GM12878 (cell line): ENCODE measurements around the gene MPV17L.

ENCODE experiments used
- ATF7 ChIP-seq: fragments of 450-650 bp; IDR thresholded peaks from 2 replicates; pipeline ENCODE4 v1.6.1; 2016; ENCODE audit warnings: low read depth, mild to moderate bottlenecking
- BRCA1 ChIP-seq: IDR thresholded peaks from 2 replicates; pipeline ENCODE4 v1.6.1; 2011; ENCODE audit warnings: low read depth, low read length, improper control_type of control experiment
- CHD2 ChIP-seq: IDR thresholded peaks from 2 replicates; pipeline ENCODE4 v1.6.1; 2011; ENCODE audit warnings: low read depth, low read length, improper control_type of control experiment, borderline replicate concordance
- CTCF ChIP-seq, 3 experiments: IDR thresholded peaks in 2 of 3; conservative IDR thresholded peaks in 1 of 3; 2 replicates each; pipeline ENCODE4 v1.5.1; 2011; ENCODE audit warnings: low read depth in 3 of 3, low read length in 3 of 3, mild to moderate bottlenecking in 3 of 3, control low read depth in 2 of 3, moderate library complexity in 2 of 3, inconsistent platforms in 1 of 3, mixed read lengths in 1 of 3; ENCODE audit not compliant: control insufficient read depth in 2 of 3, insufficient read depth in 1 of 3; ENCODE audit errors: extremely low read depth in 1 of 3
- EP300 ChIP-seq, 2 experiments: fragments of 150-350 bp in 1 of 2; IDR thresholded peaks; 2 replicates each; pipeline ENCODE4 v1.6.1; 2011 to 2012; ENCODE audit warnings: low read depth in 2 of 2, low read length in 2 of 2, borderline replicate concordance in 1 of 2, improper control_type of control experiment in 1 of 2, inconsistent platforms in 1 of 2; ENCODE audit not compliant: control insufficient read depth in 1 of 2
- HDGF ChIP-seq: fragments of 450-650 bp; IDR thresholded peaks from 2 replicates; pipeline ENCODE4 v1.6.1; 2016; ENCODE audit warnings: antibody characterized with exemption
- MEF2B ChIP-seq: fragments of 450-650 bp; IDR thresholded peaks from 2 replicates; pipeline ENCODE4 v1.6.1; 2018; ENCODE audit warnings: mild to moderate bottlenecking, moderate library complexity; ENCODE audit not compliant: partially characterized antibody, poor library complexity, severe bottlenecking
- NRF1 ChIP-seq: conservative IDR thresholded peaks from 2 replicates; pipeline ENCODE4 v1.6.1; 2011; ENCODE audit warnings: mild to moderate bottlenecking, low read depth, low read length, improper control_type of control experiment
- PAX8 ChIP-seq: fragments of 450-650 bp; IDR thresholded peaks from 2 replicates; pipeline ENCODE4 v1.6.1; 2017; ENCODE audit warnings: mild to moderate bottlenecking, moderate library complexity
- POLR2A ChIP-seq: IDR thresholded peaks from 2 replicates; pipeline ENCODE4 v1.6.1; 2011; ENCODE audit warnings: low read depth, mild to moderate bottlenecking, low read length
- SKIL ChIP-seq: fragments of 450-650 bp; IDR thresholded peaks from 2 replicates; pipeline ENCODE4 v1.6.1; 2017; ENCODE audit warnings: mild to moderate bottlenecking, low read depth, inconsistent platforms; ENCODE audit not compliant: poor library complexity, severe bottlenecking
- YBX1 ChIP-seq: fragments of 450-650 bp; IDR thresholded peaks from 2 replicates; pipeline ENCODE4 v1.6.1; 2016; ENCODE audit warnings: antibody characterized with exemption
- ZNF274 ChIP-seq: IDR thresholded peaks from one replicate; pipeline ENCODE4 v1.8.0; 2011; ENCODE audit not compliant: insufficient read length, insufficient read depth
- TF ChIP-seq, protein P1 (sequence below): IDR thresholded peaks from 2 replicates; pipeline ENCODE4 v1.6.1; 2012; ENCODE audit warnings: low read depth, low read length, improper control_type of control experiment

DNA sequence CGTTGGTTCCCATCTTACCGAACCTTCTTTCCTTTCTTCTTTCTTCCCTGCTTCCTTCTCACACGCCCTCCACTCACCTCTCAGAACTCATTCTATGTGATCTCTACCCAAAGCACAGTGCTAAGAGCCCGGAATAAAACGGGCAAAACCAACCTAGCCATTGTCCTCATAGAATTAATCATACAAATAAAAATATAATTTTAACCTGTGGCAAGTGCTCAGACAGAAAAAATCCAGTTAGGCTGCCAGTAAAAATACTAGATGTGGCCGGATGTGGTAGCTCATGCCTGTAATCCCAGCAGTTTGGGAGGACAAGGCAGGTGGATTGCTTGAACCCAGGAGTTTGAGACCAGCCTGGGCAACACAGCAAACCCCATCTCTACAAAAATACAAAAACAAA lies 65.8 kb downstream of the MPV17L start:
- TF ChIP-seq PAX8 (no peak), MEF2B (no peak), BRCA1 (no peak), CTCF (IDR thresholded peaks at IDR 0.05 in 2 of 3, conservative IDR thresholded peaks at IDR 0.05 in 1 of 3; ENCODE audit: control insufficient read depth in 2 of 3, extremely low read depth in 1 of 3, insufficient read depth in 1 of 3, low read depth in 3 of 3, low read length in 3 of 3) (no peak), CHD2 (no peak), ZNF274 (no peak), EP300 (IDR thresholded peaks at IDR 0.05; ENCODE audit: borderline replicate concordance in 1 of 2, control insufficient read depth in 1 of 2, low read depth in 2 of 2, low read length in 2 of 2) (no peak), POLR2A (no peak), YBX1 (no peak), SKIL (no peak), ATF7 (no peak), HDGF (no peak), NRF1 (no peak)
- TF ChIP-seq, protein P1, sequence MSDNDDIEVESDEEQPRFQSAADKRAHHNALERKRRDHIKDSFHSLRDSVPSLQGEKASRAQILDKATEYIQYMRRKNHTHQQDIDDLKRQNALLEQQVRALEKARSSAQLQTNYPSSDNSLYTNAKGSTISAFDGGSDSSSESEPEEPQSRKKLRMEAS = no peak
